Stomach (tissue), 9 donors: ENCODE data around the gene COX14. TPM values are rescaled to one million over a fixed set of nuclear protein-coding genes. Genes with fewer than 3 reads are reported as not detected.
"Not testable (repeated sequence)": the region's sequence is repeated elsewhere in the genome, so short reads cannot be mapped to it uniquely, and the experiment has no call there.

Experiments
- DNase-seq, 2 donors: peaks; one replicate each; pipeline versions ENCODE4 v3.0.0 to v3.0.0-alpha.2; 2013 to 2019
- H3K27ac ChIP-seq, 5 donors: fragments of 200-600 bp in 4 of 5; sonication (generic) in 4 of 5; one replicate each; pipeline ENCODE4 v1.5.1; 2013 to 2019; ENCODE audit warnings: mild to moderate bottlenecking in 1 of 5, moderate library complexity in 1 of 5
- H3K27me3 ChIP-seq, 3 donors: fragments of 200-600 bp; sonication (generic); one replicate each; pipeline ENCODE4 v1.5.1; 2017 to 2019; ENCODE audit warnings: mixed run types in 1 of 3
- H3K36me3 ChIP-seq, 4 donors: fragments of 200-600 bp; sonication (generic); 1 replicate in 3 of 4; 2 replicates in 1 of 4; pipeline ENCODE4 v1.5.1; 2016 to 2019
- H3K4me1 ChIP-seq, 4 donors: fragments of 200-600 bp; sonication (generic); one replicate each; pipeline ENCODE4 v1.5.1; 2016 to 2019
- H3K4me3 ChIP-seq, 4 donors: fragments of 200-600 bp; sonication (generic) in 3 of 4; one replicate each; pipeline ENCODE4 v1.5.1; 2016 to 2019; ENCODE audit warnings: mild to moderate bottlenecking in 1 of 4
- H3K9me3 ChIP-seq, 4 donors: fragments of 200-600 bp; sonication (generic); one replicate each; pipeline ENCODE4 v1.5.1; 2016 to 2019
- CTCF ChIP-seq, 7 experiments: fragments of 450-650 bp in 4 of 7; fragments of 200-600 bp in 3 of 7; sonication (generic) in 3 of 7; IDR thresholded peaks; one replicate each; pipeline ENCODE4 v1.5.1; 2016 to 2019; ENCODE audit warnings: antibody characterized with exemption in 7 of 7, control low read depth in 2 of 7, mild to moderate bottlenecking in 1 of 7
- EP300 ChIP-seq: sonication (generic); formaldehyde crosslinking; IDR thresholded peaks from one replicate; pipeline ENCODE4 v1.6.1; 2017; ENCODE audit warnings: antibody characterized with exemption
- POLR2A ChIP-seq, 4 donors: fragments of 450-650 bp; IDR thresholded peaks; one replicate each; pipeline ENCODE4 v1.6.1; 2016; ENCODE audit warnings: antibody characterized with exemption in 4 of 4, control low read depth in 2 of 4, mild to moderate bottlenecking in 1 of 4, moderate library complexity in 1 of 4
- POLR2AphosphoS5 ChIP-seq, 3 donors: sonication (generic); formaldehyde crosslinking; IDR thresholded peaks; one replicate each; pipeline ENCODE4 v1.6.1; 2016; ENCODE audit warnings: antibody characterized with exemption in 3 of 3
- WGBS, 5 donors: extraction: QIAGEN DNeasy Blood & Tissue Kit in 3 of 5; methylation state at CpG; one replicate each; pipeline versions ENCODE4 v1.1.5 to v1.1.7; 2013 to 2018; 5-methylcytosine and 5-hydroxymethylcytosine counted together
- intact Hi-C: fragments of 100-400 bp; cut with DNase I; formaldehyde crosslinking; loops from one replicate; pipeline ENCODE4 v1.15.1; 2023; ENCODE audit warnings: low total_unique reads
- polyA plus RNA-seq, 3 donors: library from polyadenylated mRNA; stranded (reverse); fragments of 200-250 nt; gene quantifications; one replicate each; pipeline ENCODE4 v1.2.3, GENCODE V29; 2013
- total RNA-seq, 5 donors: library from RNA; depleted of rRNA; stranded (reverse); fragments of >200 nt; gene quantifications; one replicate each; pipeline versions ENCODE4 v1.1.0 to v1.2.3, GENCODE V29; 2014 to 2016
- donor health status: healthy with polysubstance abuse.
- donor health status: Bipolar disorder and iron deficiency.
- donor health status: healthy.

The COX14 gene
- total and polyA plus RNA-seq, 8 donors: 9.8 to 153 (median 77.3) TPM

GRCh38 chr12:50082644-50083043, 29.4 kb upstream of the COX14 start:
- H3K27me3 ChIP-seq: no peaks in the 10 kb centered on the region
- peaks cover 14 to 30% (median 21%) of the 10 kb centered on the region in 4 donors for H3K4me1 ChIP-seq
- H3K9me3 ChIP-seq: no peaks in the 10 kb centered on the region
- H3K27ac ChIP-seq: no peak overlapping the region
- H3K36me3 ChIP-seq: peaks cover 8 to 15% (median 13%) of the 10 kb centered on the region in 4 donors
- no peak overlapping the region for H3K4me3 ChIP-seq
- 69 to 81% (median 76%) methylated on average over 7 of the region's 7 CpGs for WGBS, 5 donors
- DNase-seq: no peak
- intact Hi-C loops: no loop called here
- TF ChIP-seq POLR2AphosphoS5 (IDR thresholded peaks at IDR 0.05) (no peak), POLR2A (IDR thresholded peaks at IDR 0.05) (no peak)

DNA sequence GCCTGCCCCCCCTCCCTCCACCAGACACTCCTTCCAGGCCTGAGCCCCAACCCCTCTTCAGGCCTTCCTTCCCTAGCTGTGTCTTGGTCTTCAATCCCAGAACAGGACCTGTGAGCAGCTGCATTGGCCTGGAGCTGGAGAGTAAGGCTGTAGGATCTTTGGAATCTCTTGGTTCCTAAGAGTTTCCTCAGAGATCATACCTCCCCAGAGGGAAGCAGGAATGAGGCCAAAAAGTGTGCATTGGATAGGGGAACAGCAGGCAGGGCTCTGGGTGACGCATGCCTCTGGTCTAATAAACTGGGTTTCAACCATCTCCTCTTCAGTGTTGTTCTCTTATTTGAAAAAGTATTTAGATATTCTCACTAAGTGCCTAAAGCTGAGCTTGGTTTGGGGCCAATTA, 28.7 kb upstream of the COX14 start:
- Histone ChIP-seq H3K4me3 (no peak overlapping the region), H3K27me3 (no peaks in the 10 kb centered on the region), H3K9me3 (no peaks in the 10 kb centered on the region), H3K27ac (no peak overlapping the region), H3K4me1 (peaks cover 14 to 36% (median 24%) of the 10 kb centered on the region in 4 donors), H3K36me3 (peaks cover 14 to 22% (median 19%) of the 10 kb centered on the region in 4 donors)
- WGBS, 5 donors: 83 to 95% (median 88%) methylated on average over 1 of the region's 1 CpG
- intact Hi-C loops: no loop called here
- no peak for DNase-seq
- TF ChIP-seq POLR2A (IDR thresholded peaks at IDR 0.05): no peak
- no peak for TF ChIP-seq CTCF (IDR thresholded peaks at IDR 0.05)
- no peak for TF ChIP-seq POLR2AphosphoS5 (IDR thresholded peaks at IDR 0.05)
- no peak for TF ChIP-seq EP300

DNA sequence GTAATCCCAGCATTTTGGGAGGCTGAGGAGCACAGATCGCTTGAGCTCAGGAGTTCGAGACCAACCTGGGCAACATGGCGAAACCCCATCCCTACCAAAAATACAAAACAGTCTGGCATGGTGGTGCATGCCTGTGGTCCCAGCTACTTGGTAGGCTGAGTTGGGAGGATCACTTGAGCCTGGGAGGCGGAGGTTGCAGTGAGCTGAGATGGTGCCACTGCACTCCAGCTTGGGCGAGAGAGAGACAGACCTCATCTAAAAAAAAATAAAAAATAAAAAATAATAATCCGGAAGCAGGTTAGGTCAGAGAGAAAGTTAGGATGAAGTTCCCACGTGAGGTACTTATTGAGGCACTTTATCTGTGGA, 27.6 kb upstream of the COX14 start:
- Histone ChIP-seq H3K4me1 (peaks cover 14 to 44% (median 26%) of the 10 kb centered on the region in 4 donors), H3K27ac (peak overlapping the region; percentile 96 to 98 (median 97)), H3K4me3 (peak overlapping the region; percentile 91 to 99 (median 97)), H3K36me3 (peaks cover 22 to 33% (median 30%) of the 10 kb centered on the region in 4 donors)
- H3K27me3 ChIP-seq, DNase-seq, intact Hi-C loops, H3K9me3 ChIP-seq: not testable (repeated sequence)
- WGBS, 5 donors: 34 to 46% (median 37%) methylated on average over 7 of the region's 7 CpGs

- 0 to 1% (median 1%) methylated on average over 34 to 69 of the region's 69 CpGs for WGBS, 5 donors
- TF ChIP-seq POLR2AphosphoS5 (IDR thresholded peaks at IDR 0.05): peak in 1 of 3 donors; percentile 42
- no peak for TF ChIP-seq POLR2A (IDR thresholded peaks at IDR 0.05)
- no peaks in the 10 kb centered on the region for H3K9me3 ChIP-seq
- peaks cover 14 to 44% (median 26%) of the 10 kb centered on the region in 4 donors for H3K4me1 ChIP-seq
- peak within 1 kb of the TSS; percentile 91 to 99 (median 97) for H3K4me3 ChIP-seq
- H3K36me3 ChIP-seq: peaks cover 27 to 39% (median 36%) of the 10 kb centered on the region in 4 donors
- H3K27me3 ChIP-seq: no peaks in the 10 kb centered on the region
- peak; percentile 89 to 97 for DNase-seq
- peak within 1 kb of the TSS; percentile 96 to 98 (median 97) for H3K27ac ChIP-seq
- intact Hi-C loops: no loop called here
Observed at GRCh38 chr12:50084775-50085614, 27.0 kb upstream of the COX14 start, which contains the start of gene SMARCD1. TSS of gene SMARCD1 (plus strand) at chr12:50085342. CDS start at chr12:50085370, 28 bp downstream.

GRCh38 chr12:50085615-50086072, 26.4 kb upstream of the COX14 start:
- no peak for DNase-seq
- WGBS, 5 donors: 4 to 7% (median 6%) methylated on average over 8 of the region's 8 CpGs
- TF ChIP-seq POLR2A (IDR thresholded peaks at IDR 0.05) (no peak), EP300 (no peak), CTCF (IDR thresholded peaks at IDR 0.05) (no peak), POLR2AphosphoS5 (IDR thresholded peaks at IDR 0.05) (no peak)
- H3K27me3 ChIP-seq: no peaks in the 10 kb centered on the region
- peak overlapping the region; percentile 96 to 98 (median 97) for H3K27ac ChIP-seq
- intact Hi-C loops: no loop called here
- H3K4me1 ChIP-seq: peaks cover 14 to 44% (median 26%) of the 10 kb centered on the region in 4 donors
- peak overlapping the region; percentile 91 to 99 (median 97) for H3K4me3 ChIP-seq
- H3K36me3 ChIP-seq: peaks cover 33 to 45% (median 43%) of the 10 kb centered on the region in 4 donors
- no peaks in the 10 kb centered on the region for H3K9me3 ChIP-seq
